SH-SY5Y (cell line): ENCODE measurements around the gene MAB21L3.

ENCODE experiments used
- GATA2 ChIP-seq: IDR thresholded peaks from 2 replicates; pipeline ENCODE4 v1.6.1; 2011; ENCODE audit warnings: mild to moderate bottlenecking, low read depth, low read length
- GATA3 ChIP-seq: IDR thresholded peaks from 2 replicates; pipeline ENCODE4 v1.6.1; 2011; ENCODE audit warnings: low read depth, mild to moderate bottlenecking, low read length, moderate library complexity

DNA sequence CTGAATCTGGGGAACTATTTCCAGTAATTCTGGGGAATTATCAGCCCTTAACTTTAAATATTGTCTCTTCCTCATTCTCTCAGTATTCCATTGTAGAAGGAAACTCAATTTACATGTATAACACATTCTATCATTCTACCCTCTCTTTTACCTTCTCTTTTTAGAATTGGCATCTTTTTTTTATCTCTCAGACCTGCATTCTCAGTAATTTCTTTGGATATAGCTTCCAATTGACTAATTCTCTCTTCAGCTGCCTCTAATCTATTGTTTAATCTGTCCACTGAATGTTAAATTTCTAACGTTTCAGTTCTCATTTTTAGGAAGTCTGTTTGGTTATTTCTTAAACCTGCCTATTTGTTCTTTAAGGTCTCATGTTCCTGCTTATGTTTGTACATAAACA, 33.0 kb downstream of the MAB21L3 start:
- TF ChIP-seq GATA2: no peak
- no peak for TF ChIP-seq GATA3
